ENCODE results near the gene EPS8L1. TPM values are rescaled to one million over a fixed set of nuclear protein-coding genes. Genes with fewer than 3 reads are reported as not detected.
"Not testable (repeated sequence)": the region's sequence is repeated elsewhere in the genome, so short reads cannot be mapped to it uniquely, and the experiment has no call there.

EPS8L1 gene
- total RNA-seq, 1 experiment from 2014 or later: 111 TPM

GRCh38 chr19:55062735-55063491 lies 12.8 kb upstream of the EPS8L1 start, which contains the start of gene RDH13:
Gene RDH13 (minus strand): TSS chr19:55063148. CDS start chr19:55063032, 116 bp downstream.
- Histone ChIP-seq H3K9me3 (ENCODE audit: insufficient read depth, low read depth) (no peaks in the 10 kb centered on the region), H3K36me3 (ENCODE audit: low read depth) (peaks cover 16% of the 10 kb centered on the region), H2AFZ (peak within 1 kb of the TSS; percentile 86), H3F3A (ENCODE audit: insufficient read depth, low read depth) (peaks cover 14% of the 10 kb centered on the region; the same call in 1 of the 2 replicates), H3K27me3 (ENCODE audit: insufficient read depth, low read depth) (no peaks in the 10 kb centered on the region), H3K4me2 (peak within 1 kb of the TSS; percentile 93), H3K4me1 (replicated peaks; ENCODE audit: insufficient read depth) (peaks cover 16% of the 10 kb centered on the region), H3K79me2 (ENCODE audit: low read depth) (peaks cover 40% of the 10 kb centered on the region), H4K20me1 (ENCODE audit: insufficient read depth) (peaks cover 15% of the 10 kb centered on the region; the same call in 1 of the 2 replicates), H3K9me2 (ENCODE audit: insufficient read depth) (no peaks in the 10 kb centered on the region), H3K27ac (peak within 1 kb of the TSS; percentile 71), H3K4me3 (peak within 1 kb of the TSS; percentile 100)
- POLR2A ChIA-PET (ENCODE audit: unreplicated experiment): interaction anchor here (0.5 to 0.6 kb wide), 4 partner anchors 9 to 1868 kb away, joined by 4 to 12 read pairs (median 5); no protein-coding TSS in a partner anchor
- TF ChIP-seq CTCF (conservative IDR thresholded peaks at IDR 0.05): no peak; the same call in 1 of the 2 replicates
- no peak for TF ChIP-seq EZH2 (IDR thresholded peaks at IDR 0.05; ENCODE audit: low read depth)
- CTCF ChIA-PET: interaction anchor here (0.6 kb wide), 1 partner anchor 399 kb away, joined by 3 read pairs; no protein-coding TSS in a partner anchor
- no TSS peak for BruUV-seq (replicated peaks)
- peak; percentile 95 to 98 for DNase-seq
- intact Hi-C loops (cut with micrococcal nuclease; ENCODE audit: unreplicated experiment): loop anchor here (10.0 kb wide), 3 partner anchors 108 to 598 kb away; partner anchors contain the start of genes LENG9 and ZNF628

DNA sequence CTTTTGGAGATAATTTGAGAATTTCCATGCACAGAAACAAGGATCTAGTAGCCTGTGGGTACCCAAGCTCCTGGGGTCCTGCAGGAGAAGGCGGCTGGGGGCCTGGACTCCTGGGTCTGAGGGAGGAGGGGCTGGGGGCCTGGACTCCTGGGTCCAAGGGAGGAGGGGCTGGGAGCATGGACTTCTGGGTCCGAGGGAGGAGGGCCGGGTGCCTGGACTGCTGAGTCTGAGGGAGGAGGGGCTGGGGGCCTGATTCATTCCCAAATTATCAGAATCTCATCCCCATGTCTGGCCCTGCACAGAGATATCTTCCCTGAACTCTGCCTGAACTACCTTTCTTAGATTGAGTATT lies 12.2 kb upstream of the EPS8L1 start:
- H3K27ac ChIP-seq: no peak overlapping the region
- H3K4me2 ChIP-seq: no peak overlapping the region
- H3K4me1 ChIP-seq (replicated peaks; ENCODE audit: insufficient read depth): peaks cover 22% of the 10 kb centered on the region
- H2AFZ ChIP-seq: no peak overlapping the region
- peaks cover 14% of the 10 kb centered on the region for H3K36me3 ChIP-seq (ENCODE audit: low read depth)
- H3K9me2 ChIP-seq (ENCODE audit: insufficient read depth): no peaks in the 10 kb centered on the region
- peaks cover 13% of the 10 kb centered on the region; the same call in 1 of the 2 replicates for H4K20me1 ChIP-seq (ENCODE audit: insufficient read depth)
- no TSS peak for BruUV-seq (replicated peaks)
- intact Hi-C loops (cut with micrococcal nuclease; ENCODE audit: unreplicated experiment): loop anchor here (10.0 kb wide), 3 partner anchors 109 to 599 kb away; partner anchors contain the start of genes LENG9 and ZNF628
- TF ChIP-seq EZH2 (IDR thresholded peaks at IDR 0.05; ENCODE audit: low read depth) (no peak), CTCF (conservative IDR thresholded peaks at IDR 0.05) (no peak)
- POLR2A ChIA-PET (ENCODE audit: unreplicated experiment): interaction anchor here (0.5 kb wide), 1 partner anchor 1868 kb away, joined by 4 read pairs; no protein-coding TSS in a partner anchor
- DNase-seq: no peak
- H3K9me3 ChIP-seq (ENCODE audit: insufficient read depth, low read depth): no peaks in the 10 kb centered on the region
- CTCF ChIA-PET: interaction anchor here (0.6 kb wide), 1 partner anchor 398 kb away, joined by 3 read pairs; no protein-coding TSS in a partner anchor
- H3K79me2 ChIP-seq (ENCODE audit: low read depth): peaks cover 38% of the 10 kb centered on the region
- peaks cover 16% of the 10 kb centered on the region; the same call in 1 of the 2 replicates for H3F3A ChIP-seq (ENCODE audit: insufficient read depth, low read depth)
- H3K27me3 ChIP-seq (ENCODE audit: insufficient read depth, low read depth): no peaks in the 10 kb centered on the region
- peak overlapping the region; percentile 16; the same call in 1 of the 2 replicates for H3K4me3 ChIP-seq

GRCh38 chr19:55065516-55065915 lies 10.2 kb upstream of the EPS8L1 start:
- H3K27me3 ChIP-seq (ENCODE audit: insufficient read depth, low read depth); H3K9me3 ChIP-seq (ENCODE audit: insufficient read depth, low read depth); H4K20me1 ChIP-seq (ENCODE audit: insufficient read depth); H3K9me2 ChIP-seq (ENCODE audit: insufficient read depth); DNase-seq; H3K36me3 ChIP-seq (ENCODE audit: low read depth); H3K4me2 ChIP-seq; H2AFZ ChIP-seq; H3K27ac ChIP-seq; CTCF ChIA-PET; H3K4me3 ChIP-seq; BruUV-seq (replicated peaks): not testable (repeated sequence)
- H3F3A ChIP-seq (ENCODE audit: insufficient read depth, low read depth): peaks cover 33% of the 10 kb centered on the region
- intact Hi-C loops (cut with micrococcal nuclease; ENCODE audit: unreplicated experiment): loop anchor here (10.0 kb wide), 3 partner anchors 111 to 601 kb away; partner anchors contain the start of genes LENG9 and ZNF628
- peaks cover 30% of the 10 kb centered on the region for H3K4me1 ChIP-seq (replicated peaks; ENCODE audit: insufficient read depth)
- POLR2A ChIA-PET (ENCODE audit: unreplicated experiment): interaction anchor here (0.6 to 0.7 kb wide), 2 partner anchors 10 to 108 kb away, joined by 3 to 5 read pairs; no protein-coding TSS in a partner anchor
- peaks cover 23% of the 10 kb centered on the region for H3K79me2 ChIP-seq (ENCODE audit: low read depth)

Data from PC-9 (cell line).